ENCODE measurements around the gene VPS29. TPM values are rescaled to one million over a fixed set of nuclear protein-coding genes. Genes with fewer than 3 reads are reported as not detected.

The VPS29 gene
- polyA plus RNA-seq, 1 donor (not counting 4 experiments of a cell fraction or from before 2014, with no cell fraction given), result 219 TPM

DNA sequence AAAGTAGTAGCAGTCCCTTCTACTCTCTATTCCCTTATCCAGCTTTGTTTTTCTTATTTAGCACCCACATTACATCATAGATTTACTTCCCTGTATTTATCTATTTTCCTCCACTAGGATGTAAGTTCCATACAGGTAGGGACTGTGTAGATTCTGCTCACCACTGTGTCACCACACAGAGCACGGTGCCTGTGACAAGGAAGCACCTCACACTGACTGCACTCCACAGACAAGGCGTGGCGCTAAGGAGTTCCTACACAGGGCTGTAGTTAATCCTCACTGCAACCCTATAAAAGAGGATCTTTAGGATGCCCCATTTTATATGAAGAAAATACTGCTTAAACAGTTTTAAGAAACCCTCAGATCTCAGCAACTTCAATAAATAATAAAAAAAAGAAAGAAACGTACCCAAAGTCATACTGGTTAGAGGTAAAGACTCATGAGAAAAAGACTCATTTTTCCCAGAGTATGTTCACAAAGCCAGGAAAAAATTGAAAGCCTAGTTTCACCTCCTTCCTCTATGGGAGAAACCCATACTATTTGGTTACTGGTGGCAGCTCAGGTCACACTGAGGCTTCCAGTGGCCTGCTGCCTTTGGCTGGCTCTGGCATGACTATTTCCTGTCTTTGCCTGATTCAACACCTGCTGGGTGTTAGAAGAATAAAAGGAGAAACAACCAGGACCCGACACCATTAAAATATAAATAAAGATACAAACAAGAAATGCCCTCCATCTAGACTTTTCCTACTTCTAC lies 37.1 kb upstream of the VPS29 start:
- Histone ChIP-seq H3K4me3 (ENCODE audit: control insufficient read depth in 2 of 3, extremely low read depth in 1 of 3, insufficient read depth in 2 of 3, low read depth in 1 of 3, low read length in 3 of 3) (peak overlapping the region in 1 of 3 experiments; percentile 8), H4K20me1 (ENCODE audit: control insufficient read depth, extremely low read depth, insufficient read depth, low read length) (no peaks in the 10 kb centered on the region), H3K36me3 (ENCODE audit: control insufficient read depth in 2 of 2, extremely low read depth in 1 of 2, insufficient read depth in 2 of 2, low read length in 2 of 2) (peaks cover 15 to 38% of the 10 kb centered on the region in 2 experiments), H3K9ac (ENCODE audit: control insufficient read depth, extremely low read depth, insufficient read depth, low read length) (peak overlapping the region; percentile 22), H3K9me3 (ENCODE audit: control insufficient read depth, low read depth, low read length) (no peaks in the 10 kb centered on the region), H3K27me3 (ENCODE audit: control insufficient read depth, extremely low read depth, insufficient read depth, low read length) (no peaks in the 10 kb centered on the region), H3K27ac (ENCODE audit: control insufficient read depth, insufficient read depth, low read length) (peak overlapping the region; percentile 69), H3K79me2 (ENCODE audit: control insufficient read depth, insufficient read depth, low read length) (peaks cover 34% of the 10 kb centered on the region), H2AFZ (ENCODE audit: control insufficient read depth, low read length) (no peak overlapping the region), H3K4me2 (ENCODE audit: control insufficient read depth, extremely low read depth, insufficient read depth, low read depth, low read length) (no peak overlapping the region), H3K9me1 (ENCODE audit: control insufficient read depth, extremely low read depth, insufficient read depth, low read length) (no peaks in the 10 kb centered on the region), H3K4me1 (ENCODE audit: control insufficient read depth, extremely low read depth, insufficient read depth, low read length) (peaks cover 51% of the 10 kb centered on the region)
- FAIRE-seq (no peak), DNase-seq (ENCODE audit: low read depth, low spot score) (no peak)
- no peak for TF ChIP-seq CTCF (optimal IDR thresholded peaks at IDR 0.05 in 1 of 3, IDR thresholded peaks at IDR 0.05 in 1 of 3, conservative IDR thresholded peaks at IDR 0.05 in 1 of 3; ENCODE audit: extremely low read depth in 1 of 3, insufficient read depth in 2 of 3, low read length in 3 of 3)
- TF ChIP-seq EZH2 (IDR thresholded peaks at IDR 0.05; ENCODE audit: low read length), result no peak
- dilution Hi-C loops (cut with MboI; ENCODE audit: extremely low pct_ligation_motif_present, low sequenced_read_pairs), result no loop called here

DNA sequence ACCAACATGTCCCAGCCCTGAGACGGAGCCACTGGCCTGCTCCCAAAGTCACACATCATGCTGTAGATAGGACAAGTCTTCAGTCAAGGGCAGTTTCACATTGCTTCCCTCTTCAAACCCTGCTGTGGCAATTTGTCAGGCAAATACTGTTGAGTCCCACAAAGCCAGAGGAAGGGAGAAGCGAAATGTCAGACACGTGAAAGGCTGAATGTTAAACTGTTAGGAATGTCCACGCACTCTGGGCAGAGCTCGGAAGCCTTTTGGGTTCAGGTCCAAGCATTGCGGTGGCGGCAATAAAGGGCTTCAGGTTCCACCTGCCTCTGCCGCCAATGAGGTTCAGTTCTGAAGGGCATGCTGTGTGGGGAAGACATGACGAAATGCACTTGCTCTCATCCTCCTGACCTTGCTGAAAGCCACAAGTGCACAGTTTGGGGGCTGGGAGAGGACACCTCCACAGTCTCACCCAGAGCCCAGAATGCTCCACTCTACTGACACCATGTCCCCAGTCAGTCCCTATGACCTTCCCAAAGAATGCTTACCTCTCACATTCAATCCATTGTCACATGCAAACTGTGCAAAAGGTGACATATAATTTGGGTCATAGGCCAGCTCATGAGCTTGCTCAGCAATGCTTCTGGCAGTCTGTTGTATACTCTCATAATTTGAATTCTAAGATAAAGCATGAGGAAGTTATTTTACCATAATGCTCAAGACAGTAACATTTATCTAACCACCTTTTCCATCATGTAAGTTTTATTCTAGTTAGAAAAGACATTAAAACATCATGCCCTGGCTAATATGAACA lies 35.9 kb upstream of the VPS29 start:
- dilution Hi-C loops (cut with MboI; ENCODE audit: extremely low pct_ligation_motif_present, low sequenced_read_pairs), result no loop called here
- no peaks in the 10 kb centered on the region for H3K9me3 ChIP-seq (ENCODE audit: control insufficient read depth, low read depth, low read length)
- H3K4me1 ChIP-seq (ENCODE audit: control insufficient read depth, extremely low read depth, insufficient read depth, low read length), result peaks cover 43% of the 10 kb centered on the region
- peak overlapping the region; percentile 38 for H3K9ac ChIP-seq (ENCODE audit: control insufficient read depth, extremely low read depth, insufficient read depth, low read length)
- FAIRE-seq (peak; percentile 89), DNase-seq (ENCODE audit: low read depth, low spot score) (no peak)
- H3K4me2 ChIP-seq (ENCODE audit: control insufficient read depth, extremely low read depth, insufficient read depth, low read depth, low read length), result peak overlapping the region; percentile 28
- no peaks in the 10 kb centered on the region for H4K20me1 ChIP-seq (ENCODE audit: control insufficient read depth, extremely low read depth, insufficient read depth, low read length)
- H3K79me2 ChIP-seq (ENCODE audit: control insufficient read depth, insufficient read depth, low read length), result peaks cover 39% of the 10 kb centered on the region
- peak overlapping the region; percentile 63 for H3K27ac ChIP-seq (ENCODE audit: control insufficient read depth, insufficient read depth, low read length)
- TF ChIP-seq EZH2 (IDR thresholded peaks at IDR 0.05; ENCODE audit: low read length), result no peak
- no peak for TF ChIP-seq CTCF (optimal IDR thresholded peaks at IDR 0.05 in 1 of 3, IDR thresholded peaks at IDR 0.05 in 1 of 3, conservative IDR thresholded peaks at IDR 0.05 in 1 of 3; ENCODE audit: extremely low read depth in 1 of 3, insufficient read depth in 2 of 3, low read length in 3 of 3)
- H3K9me1 ChIP-seq (ENCODE audit: control insufficient read depth, extremely low read depth, insufficient read depth, low read length), result no peaks in the 10 kb centered on the region
- no peak overlapping the region for H2AFZ ChIP-seq (ENCODE audit: control insufficient read depth, low read length)
- H3K4me3 ChIP-seq (ENCODE audit: control insufficient read depth in 2 of 3, extremely low read depth in 1 of 3, insufficient read depth in 2 of 3, low read depth in 1 of 3, low read length in 3 of 3), result peak overlapping the region in 1 of 3 experiments; percentile 3
- H3K27me3 ChIP-seq (ENCODE audit: control insufficient read depth, extremely low read depth, insufficient read depth, low read length), result no peaks in the 10 kb centered on the region
- H3K36me3 ChIP-seq (ENCODE audit: control insufficient read depth in 2 of 2, extremely low read depth in 1 of 2, insufficient read depth in 2 of 2, low read length in 2 of 2), result peaks cover 17 to 43% of the 10 kb centered on the region in 2 experiments

All from keratinocyte (primary cell).